Activated T-helper 9 cell treated with anti-CD3 and anti-CD28 coated beads, Interleukin-2, amount 50 U/mL, for 16 hours (primary cell): ENCODE results near the gene DBX1.
"Not testable (repeated sequence)": the region's sequence is repeated elsewhere in the genome, so short reads cannot be mapped to it uniquely, and the experiment has no call there.

Experiments
- DNase-seq: peaks from one replicate; pipeline ENCODE4 v3.0.0-alpha.2; 2020; ENCODE audit warnings: low read depth

DBX1 gene

DNA sequence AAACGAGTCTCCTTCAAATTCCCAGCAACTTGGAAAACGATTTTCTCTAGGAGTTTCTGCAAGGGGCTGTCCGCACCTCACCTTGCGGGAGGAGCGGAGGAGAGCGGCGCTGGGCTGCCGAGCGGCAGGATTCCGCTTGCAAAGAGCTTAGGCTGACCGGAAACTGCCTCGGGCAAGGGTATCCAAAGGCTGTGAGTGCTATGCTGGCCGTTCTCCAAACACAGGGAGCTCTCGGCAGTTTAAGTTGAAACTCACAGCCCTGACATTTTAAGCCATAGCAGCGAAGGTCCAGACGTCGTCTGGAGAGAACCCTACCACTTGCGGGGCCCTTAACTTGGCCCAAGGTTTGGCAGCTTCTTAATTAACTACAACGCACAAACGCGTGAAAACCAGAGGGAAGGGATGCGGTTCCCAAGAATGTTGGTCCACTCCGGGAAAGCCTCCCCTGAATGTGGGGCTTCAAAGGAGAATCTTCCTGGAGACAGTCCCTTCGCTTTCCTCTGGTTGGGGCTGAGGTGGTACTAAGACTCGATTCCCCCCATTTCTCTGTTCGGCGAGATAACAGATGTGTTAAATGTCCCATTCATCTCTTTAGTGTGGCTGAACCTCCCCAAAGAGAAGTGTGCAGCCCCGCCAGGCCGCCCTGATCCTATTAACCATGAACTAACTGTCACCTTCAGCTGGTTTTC, 1.1 kb upstream of the DBX1 start:
- no peak for DNase-seq

DNA sequence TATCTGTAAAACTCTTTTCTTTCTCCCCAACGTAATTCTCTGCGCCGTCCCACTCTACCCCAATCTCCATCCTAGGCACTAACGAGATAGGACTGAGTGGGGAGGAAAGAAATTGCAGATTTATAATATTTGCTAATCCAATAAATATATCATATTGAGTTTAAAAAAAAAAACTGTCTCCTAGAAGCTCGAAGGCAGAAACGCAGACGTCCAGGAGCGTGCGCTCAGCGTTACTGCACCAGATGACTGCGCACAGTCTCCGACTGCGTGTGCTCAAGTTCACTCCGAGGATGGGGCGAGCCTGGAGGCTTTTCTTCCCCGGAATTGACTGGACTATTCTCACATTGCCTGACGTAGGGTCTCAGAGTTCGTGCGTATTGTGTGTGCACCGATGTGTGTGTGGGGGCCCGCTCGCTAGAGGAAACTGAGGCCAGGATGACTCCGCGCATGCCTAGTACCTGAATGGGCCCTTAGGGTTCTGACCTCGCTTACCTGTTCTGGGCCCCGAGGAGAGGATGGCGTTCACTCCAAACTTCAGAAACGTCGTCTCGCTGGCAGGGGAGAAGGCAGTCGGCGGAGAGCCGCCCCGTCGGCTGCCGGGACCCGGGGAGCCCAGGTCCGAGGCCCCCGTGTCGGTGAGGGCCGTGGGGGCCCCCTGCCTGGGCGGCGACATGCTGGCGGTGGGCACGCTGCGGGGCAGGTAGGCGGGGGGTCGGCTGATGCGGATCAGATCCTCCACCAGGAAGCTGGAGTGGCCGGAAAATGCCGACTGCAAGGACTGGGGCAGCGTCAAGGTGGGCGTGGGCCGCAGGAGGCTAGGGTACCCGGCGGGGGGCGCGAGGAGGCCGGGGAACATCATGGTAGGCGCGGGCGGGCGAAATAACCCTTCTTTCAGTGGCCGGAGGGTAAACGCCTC, 551 bp downstream of the DBX1 start:
- no peak for DNase-seq

DNA sequence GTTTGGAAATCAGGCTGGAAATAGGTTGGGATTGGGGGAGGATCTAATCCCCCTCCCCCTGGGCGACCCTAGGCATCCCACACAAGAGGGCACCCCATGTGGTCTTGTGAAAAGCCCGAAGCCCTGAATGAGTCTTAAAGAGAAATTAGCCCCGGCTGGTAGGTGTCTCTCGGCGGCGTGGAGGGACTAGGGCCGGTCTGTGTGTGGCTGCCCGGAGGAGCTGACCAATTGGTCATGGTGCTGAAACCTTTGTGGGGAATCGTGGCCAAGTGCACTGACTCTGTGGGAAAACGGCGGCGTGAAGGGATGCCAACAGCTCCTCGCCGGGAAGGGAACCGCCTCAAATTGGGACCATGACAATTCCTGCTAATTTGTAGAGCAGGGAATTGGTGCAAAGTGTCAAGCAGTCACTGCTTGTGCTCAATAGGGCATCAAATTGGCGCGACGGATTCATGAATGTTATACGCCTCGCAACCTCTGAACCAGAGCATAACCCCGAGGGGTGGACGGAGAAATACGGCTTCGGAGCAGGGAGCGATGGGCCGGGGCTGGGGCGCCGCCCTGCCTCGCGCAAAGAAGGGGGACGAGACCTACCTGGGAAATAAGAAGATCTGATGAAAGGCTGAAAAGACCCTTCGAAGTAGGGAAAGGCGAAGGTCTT, 1.5 kb downstream of the DBX1 start:
- no peak for DNase-seq

- no peak for DNase-seq
Measured at GRCh38 chr11:20157728-20158127, 2.5 kb downstream of the DBX1 start.

- DNase-seq = no peak
Measured at GRCh38 chr11:20156876-20157613, 3.2 kb downstream of the DBX1 start.

GRCh38 chr11:20156280-20156875, 3.9 kb downstream of the DBX1 start:
- peak; percentile 49 for DNase-seq

DNA sequence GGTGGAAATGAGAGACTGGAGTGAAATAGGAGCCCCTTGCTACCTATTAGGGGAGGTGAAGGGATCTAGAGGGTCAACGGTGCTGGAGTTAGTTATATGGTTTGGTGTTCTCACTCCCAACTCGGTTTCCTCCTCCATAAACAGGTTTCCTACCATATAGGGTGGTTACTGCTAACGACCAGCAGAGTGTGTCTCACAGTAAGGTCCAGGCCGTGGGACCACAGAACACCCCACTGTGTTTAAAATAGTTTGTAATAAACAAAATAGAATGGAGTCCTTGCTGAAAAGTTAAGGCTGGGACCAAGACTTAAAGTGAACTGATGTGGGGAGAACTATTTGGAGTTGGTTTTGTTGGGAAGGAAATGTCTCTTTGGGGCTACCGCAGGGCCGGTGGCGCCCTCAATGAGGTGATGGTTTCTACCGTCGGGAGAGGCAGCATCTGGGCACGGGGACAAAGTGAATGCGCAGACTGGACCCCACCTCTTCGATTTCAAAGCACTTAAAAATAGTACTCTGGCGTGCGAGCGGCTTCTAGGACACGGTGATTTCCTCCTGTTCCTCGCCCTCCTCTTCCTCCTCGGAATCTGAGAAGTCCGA, 4.5 kb downstream of the DBX1 start:
- no peak for DNase-seq

GRCh38 chr11:20154381-20154780, 5.9 kb downstream of the DBX1 start:
- DNase-seq = no peak

DNA sequence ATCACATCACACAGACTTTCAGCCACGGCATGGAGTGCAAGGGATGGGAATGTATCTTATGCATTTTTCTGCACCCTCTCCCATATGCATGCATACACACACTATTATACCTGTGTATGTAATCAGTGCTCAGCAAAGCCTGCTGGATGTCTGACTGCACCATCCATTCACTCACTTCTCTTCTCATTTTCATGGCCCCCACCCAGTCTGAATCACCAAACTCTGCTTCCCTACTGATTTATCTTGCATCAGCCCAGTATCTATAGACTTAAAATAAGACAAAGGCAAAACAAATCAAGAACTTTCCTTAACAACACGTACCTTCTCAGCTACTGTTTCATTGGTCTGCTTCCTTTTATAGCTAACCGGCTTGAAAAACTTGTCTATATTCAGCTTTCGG, 21.6 kb downstream of the DBX1 start:
- no peak for DNase-seq

- DNase-seq = no peak
Measured at GRCh38 chr11:20137637-20138036, 22.6 kb downstream of the DBX1 start.

- no peak for DNase-seq
Measured at GRCh38 chr11:20134991-20135736, 25.1 kb downstream of the DBX1 start.

DNA sequence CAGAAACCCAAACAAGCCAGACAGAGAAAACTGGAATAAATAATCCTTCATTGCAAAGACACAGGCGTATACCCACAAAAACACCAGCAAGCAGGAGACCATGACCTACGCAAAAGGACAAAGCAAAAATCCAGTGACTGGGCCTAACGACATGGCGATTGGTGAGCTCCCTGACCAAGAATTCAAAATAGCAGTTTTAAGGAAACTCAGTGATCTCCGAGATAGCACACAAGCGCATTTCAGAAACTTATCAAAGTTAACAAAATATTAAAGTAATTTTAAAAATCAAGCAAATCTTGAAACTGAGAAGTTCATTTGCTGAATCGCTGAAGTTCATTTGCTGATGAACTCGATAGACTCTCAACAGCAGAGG, 27.6 kb downstream of the DBX1 start:
- DNase-seq = no peak

- DNase-seq = no peak
Measured at GRCh38 chr11:20131788-20132666, 28.2 kb downstream of the DBX1 start.

GRCh38 chr11:20129665-20130064, 30.6 kb downstream of the DBX1 start:
- DNase-seq = no peak

DNA sequence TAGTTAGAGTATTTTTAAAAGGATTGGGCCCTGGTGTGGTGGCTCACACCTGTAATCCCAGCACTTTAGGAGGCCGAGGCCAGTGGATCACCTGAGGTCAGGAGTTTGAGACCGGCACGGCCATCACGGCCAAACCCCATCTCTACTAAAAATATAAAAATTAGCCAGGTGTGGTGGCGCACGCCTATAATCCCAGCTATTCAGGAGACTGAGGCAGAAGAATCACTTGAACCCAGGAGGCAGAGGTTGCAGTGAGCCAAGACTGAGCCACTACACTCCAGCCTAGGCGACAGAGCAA, 31.8 kb downstream of the DBX1 start:
- not testable (repeated sequence) for DNase-seq

DNA sequence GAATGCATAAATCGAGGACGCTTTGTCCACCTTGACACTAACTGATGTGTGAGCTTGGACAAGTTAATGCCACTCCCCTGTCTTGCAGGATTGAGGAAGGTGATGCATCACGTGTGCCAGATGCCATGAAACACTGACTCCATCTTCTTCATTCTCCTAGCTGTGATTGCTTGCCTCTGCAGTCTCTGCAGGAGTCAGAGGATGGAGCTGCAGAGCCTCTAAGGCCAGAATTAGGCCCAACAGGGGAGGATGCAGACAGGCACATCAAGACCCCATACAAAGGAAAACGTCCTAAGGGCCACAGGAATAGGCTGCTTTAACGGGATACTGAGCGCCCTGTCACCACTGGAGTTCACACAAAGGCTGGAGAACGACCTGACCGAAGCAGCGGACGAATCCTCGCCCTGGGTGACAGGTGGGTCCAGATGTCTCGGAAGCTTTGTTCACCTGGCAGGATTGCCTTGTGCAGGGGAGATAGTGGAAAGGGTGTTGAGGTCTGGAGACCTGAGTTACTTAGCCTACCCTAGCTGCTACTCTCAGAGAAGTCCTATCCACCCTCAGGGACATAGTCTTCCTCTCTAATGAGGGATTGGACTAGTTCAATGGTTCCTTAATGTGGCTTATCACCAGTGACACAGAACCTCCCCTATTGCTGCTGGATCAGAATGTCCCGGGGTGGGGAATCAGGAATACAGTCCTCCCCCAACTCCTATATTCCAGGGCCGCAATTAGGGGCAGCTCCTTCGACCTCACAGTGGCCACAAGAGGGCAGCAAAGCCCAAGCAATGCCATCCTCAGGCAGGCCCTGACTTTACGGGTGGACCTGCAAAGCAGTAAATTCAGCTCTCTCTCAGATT, 32.4 kb downstream of the DBX1 start:
- DNase-seq = peak; percentile 62

- DNase-seq = no peak
Measured at GRCh38 chr11:20126724-20127123, 33.6 kb downstream of the DBX1 start.

DNA sequence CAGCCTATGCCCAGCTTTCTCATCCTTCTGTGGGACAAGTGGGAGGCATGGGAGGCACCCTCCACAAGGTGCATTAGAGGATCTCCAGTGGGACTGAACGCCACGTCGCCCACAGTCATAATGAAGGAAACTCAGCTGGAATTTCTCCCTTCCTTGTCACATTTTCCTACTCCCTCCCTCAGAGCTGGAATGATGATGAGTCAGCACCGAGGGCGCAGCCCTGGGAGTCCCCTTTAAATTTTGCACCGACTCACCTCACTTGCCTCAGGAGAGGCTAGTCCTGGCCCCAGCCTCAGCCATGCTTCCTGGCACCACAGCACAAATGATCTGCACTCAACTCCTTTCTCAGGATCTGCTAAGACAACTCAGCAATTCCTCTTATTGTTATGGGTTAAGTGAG, 34.3 kb downstream of the DBX1 start:
- no peak for DNase-seq

GRCh38 chr11:20122131-20122530, 38.1 kb downstream of the DBX1 start:
- no peak for DNase-seq
